ENCODE measurements around the gene DLGAP5.

DLGAP5 gene

GRCh38 chr14:55207832-55208231 lies 16.4 kb upstream of the DLGAP5 start:
- no peak overlapping the region for H3K27ac ChIP-seq
- no peaks in the 10 kb centered on the region for H3K36me3 ChIP-seq
- no peaks in the 10 kb centered on the region for H3K9me3 ChIP-seq
- no peaks in the 10 kb centered on the region for H3K27me3 ChIP-seq
- TF ChIP-seq CTCF (IDR thresholded peaks at IDR 0.05) = no peak
- no peaks in the 10 kb centered on the region for H3K4me1 ChIP-seq (ENCODE audit: control insufficient read depth in 1 of 2, insufficient read depth in 1 of 2, low read depth in 1 of 2, low read length in 1 of 2)
- no peak overlapping the region for H3K4me3 ChIP-seq (ENCODE audit: low read depth in 1 of 2, low read length in 1 of 2)

- H3K9me3 ChIP-seq = no peaks in the 10 kb centered on the region
- H3K36me3 ChIP-seq = no peaks in the 10 kb centered on the region
- H3K4me1 ChIP-seq (ENCODE audit: control insufficient read depth in 1 of 2, insufficient read depth in 1 of 2, low read depth in 1 of 2, low read length in 1 of 2) = no peaks in the 10 kb centered on the region
- H3K27me3 ChIP-seq = no peaks in the 10 kb centered on the region
- no peak overlapping the region for H3K4me3 ChIP-seq (ENCODE audit: low read depth in 1 of 2, low read length in 1 of 2)
- no peak for TF ChIP-seq CTCF (IDR thresholded peaks at IDR 0.05)
- no peak overlapping the region for H3K27ac ChIP-seq
Observed at GRCh38 chr14:55206175-55206693, 14.8 kb upstream of the DLGAP5 start.

DNA sequence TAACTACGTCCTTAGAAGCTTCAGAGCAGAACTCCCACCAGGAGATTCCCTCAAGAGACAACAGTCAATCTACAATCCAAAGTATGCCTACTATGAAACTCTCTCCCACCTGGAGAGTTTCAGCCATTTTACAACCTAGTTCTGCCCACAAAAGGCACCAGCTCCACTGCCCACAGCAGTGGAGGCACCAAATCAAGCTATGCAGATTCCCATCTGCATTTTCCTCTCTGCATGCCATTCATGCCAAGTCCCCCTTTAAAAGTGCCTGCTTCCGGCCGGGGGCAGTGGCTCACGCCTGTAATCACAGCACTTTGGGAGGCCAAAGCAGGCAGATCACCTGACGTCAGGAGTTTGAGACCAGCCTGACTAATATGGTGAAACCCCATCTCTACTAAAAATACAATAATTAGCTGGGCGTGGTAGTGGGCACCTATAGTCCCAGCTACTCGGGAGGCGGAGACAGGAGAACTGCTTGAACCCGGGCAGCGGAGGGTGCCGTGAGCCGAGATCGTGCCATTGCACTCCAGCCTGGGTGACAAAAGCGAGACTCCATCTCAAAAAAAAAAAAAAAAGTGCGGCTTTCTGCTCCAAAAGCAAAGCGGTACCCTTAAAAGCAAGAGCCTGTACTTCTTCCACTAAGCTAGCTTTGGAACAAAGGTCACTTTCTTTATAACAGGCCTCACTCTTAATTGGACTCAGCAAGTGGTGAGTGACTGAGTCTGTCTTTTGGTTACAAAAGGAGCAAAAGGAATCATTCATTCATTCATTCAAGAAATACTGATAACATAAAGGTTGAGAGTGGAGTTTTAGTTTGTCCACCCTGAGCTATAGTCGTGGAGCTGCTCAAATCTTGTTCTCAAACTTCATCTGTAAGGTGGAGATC lies 10.1 kb upstream of the DLGAP5 start:
- H3K4me3 ChIP-seq (ENCODE audit: low read depth in 1 of 2, low read length in 1 of 2) = no peak overlapping the region
- H3K36me3 ChIP-seq = no peaks in the 10 kb centered on the region
- H3K27ac ChIP-seq = no peak overlapping the region
- TF ChIP-seq CTCF (IDR thresholded peaks at IDR 0.05) = no peak
- no peaks in the 10 kb centered on the region for H3K27me3 ChIP-seq
- no peaks in the 10 kb centered on the region for H3K9me3 ChIP-seq
- H3K4me1 ChIP-seq (ENCODE audit: control insufficient read depth in 1 of 2, insufficient read depth in 1 of 2, low read depth in 1 of 2, low read length in 1 of 2) = no peaks in the 10 kb centered on the region

DNA sequence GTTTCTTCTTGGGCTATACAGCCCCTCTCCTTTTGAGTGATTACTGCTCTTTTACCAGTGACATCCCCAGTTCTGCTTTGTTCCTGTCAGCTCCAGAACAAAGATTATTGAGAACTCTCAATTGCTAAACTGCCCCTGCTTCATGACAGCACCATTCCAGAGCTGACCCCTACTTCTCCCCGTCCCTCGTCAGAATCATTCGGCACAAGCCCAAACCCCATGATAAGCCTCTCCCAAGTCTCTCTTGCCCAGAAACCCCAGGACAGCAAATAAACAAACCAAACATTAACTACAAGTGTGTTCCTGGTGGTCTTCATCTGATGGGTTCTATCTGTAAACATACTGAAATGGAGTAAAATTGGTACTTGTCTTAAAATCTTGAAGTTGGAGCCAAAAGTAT lies 9.3 kb upstream of the DLGAP5 start:
- no peaks in the 10 kb centered on the region for H3K4me1 ChIP-seq (ENCODE audit: control insufficient read depth in 1 of 2, insufficient read depth in 1 of 2, low read depth in 1 of 2, low read length in 1 of 2)
- H3K36me3 ChIP-seq = no peaks in the 10 kb centered on the region
- no peak overlapping the region for H3K4me3 ChIP-seq (ENCODE audit: low read depth in 1 of 2, low read length in 1 of 2)
- H3K27ac ChIP-seq = no peak overlapping the region
- H3K9me3 ChIP-seq = no peaks in the 10 kb centered on the region
- TF ChIP-seq CTCF (IDR thresholded peaks at IDR 0.05) = no peak
- H3K27me3 ChIP-seq = no peaks in the 10 kb centered on the region

DNA sequence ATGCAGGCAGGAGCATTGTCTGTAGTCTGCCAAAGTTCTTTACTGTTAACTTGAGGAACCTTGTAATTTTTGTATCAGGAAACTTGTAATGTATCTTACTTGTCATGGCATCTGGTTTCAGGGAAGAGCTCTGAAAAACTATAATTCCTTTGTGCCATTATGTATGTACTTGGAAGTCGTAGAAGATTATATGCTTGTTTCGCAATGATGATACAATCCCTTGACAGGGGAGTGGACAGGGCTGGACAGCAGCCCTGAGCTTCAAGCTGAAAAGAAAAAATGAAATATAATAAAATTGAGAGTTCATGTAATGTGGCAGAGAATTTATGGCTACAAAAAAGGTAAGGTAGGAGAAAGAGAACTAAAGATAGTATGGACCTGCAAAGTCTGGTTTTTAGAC lies 7.4 kb upstream of the DLGAP5 start:
- Histone ChIP-seq H3K36me3 (no peaks in the 10 kb centered on the region), H3K27ac (no peak overlapping the region), H3K27me3 (no peaks in the 10 kb centered on the region), H3K9me3 (no peaks in the 10 kb centered on the region), H3K4me3 (ENCODE audit: low read depth in 1 of 2, low read length in 1 of 2) (no peak overlapping the region), H3K4me1 (ENCODE audit: control insufficient read depth in 1 of 2, insufficient read depth in 1 of 2, low read depth in 1 of 2, low read length in 1 of 2) (no peaks in the 10 kb centered on the region)
- TF ChIP-seq CTCF (IDR thresholded peaks at IDR 0.05) = no peak
